HCT116 (cell line): ENCODE data around the gene CLCF1. TPM values are rescaled to one million over a fixed set of nuclear protein-coding genes. Genes with fewer than 3 reads are reported as not detected.

Source experiments
- ATAC-seq: fragments of 200-7000 bp; cut with Tn5 transposase; 2 replicates; pipeline ENCODE4 v1.9.1; 2020; ENCODE audit warnings: mild to moderate bottlenecking, moderate library complexity
- BruUV-seq: library from RNA; stranded (reverse); fragments of 400-500 nt; replicated peaks from 2 replicates; lab custom pipeline; 2021; lab: Mats Ljungman, UMichigan
- CTCF ChIA-PET: fragments of 300-600 bp; sonication (Branson Sonifier 250); formaldehyde crosslinking; loops from one replicate; lab custom pipeline; 2021; ENCODE audit warnings: antibody characterized with exemption; lab: Charles Lee
- POLR2A ChIA-PET: fragments of 300-600, 350-600 bp; sonication (Branson Sonifier 250); formaldehyde crosslinking; loops from one replicate; lab custom pipeline; 2021; ENCODE audit warnings: antibody characterized with exemption; lab: Charles Lee
- RAD21 ChIA-PET, 2 experiments: fragments of 300-600 bp; sonication (Branson Sonifier 250); formaldehyde crosslinking; loops; one replicate each; lab custom pipeline; 2023; ENCODE audit warnings: low total read pairs in 2 of 2; ENCODE audit not compliant: uncharacterized antibody in 2 of 2, unreplicated experiment in 2 of 2, low non-redundant PET in 1 of 2; lab: Charles Lee
- DNase-seq: peaks from one replicate; pipeline ENCODE4 v3.0.0-alpha.2; 2010; ENCODE audit warnings: low read depth, low spot score
- H2AFZ ChIP-seq: fragments of 200-600 bp; shearing (Covaris generic), sonication (generic); 2 replicates; pipeline ENCODE4 v1.6.1; 2017; ENCODE audit warnings: low read depth, mixed run types, mixed read lengths, antibody characterized with exemption, low read length; ENCODE audit not compliant: poor library complexity, severe bottlenecking
- H3K27ac ChIP-seq: 2 replicates; pipeline ENCODE4 v1.5.1; 2012; ENCODE audit warnings: low read depth, low read length
- H3K27me3 ChIP-seq: fragments of 200-600 bp; sonication (generic); 2 replicates; pipeline ENCODE4 v1.6.1; 2016; ENCODE audit warnings: mixed run types, low read length, mixed read lengths; ENCODE audit not compliant: insufficient read depth
- H3K36me3 ChIP-seq, 2 experiments: fragments of 200-500 bp in 1 of 2; fragments of 200-600 bp in 1 of 2; sonication (Bioruptor generic) in 1 of 2; sonication (generic) in 1 of 2; 2 replicates each; pipeline versions ENCODE4 v1.5.1 to v1.6.1; 2014 to 2016; ENCODE audit warnings: low read length in 2 of 2, inconsistent platforms in 1 of 2, mixed read lengths in 1 of 2, mixed run types in 1 of 2; ENCODE audit not compliant: insufficient read depth in 2 of 2, control insufficient read depth in 1 of 2
- H3K4me1 ChIP-seq, 2 experiments: fragments of 200-600 bp in 1 of 2; sonication (generic) in 1 of 2; 2 replicates each; pipeline versions ENCODE4 v1.5.1 to v1.6.1; 2012 to 2017; ENCODE audit warnings: low read length in 2 of 2, inconsistent platforms in 1 of 2, mild to moderate bottlenecking in 1 of 2, mixed read lengths in 1 of 2, mixed run types in 1 of 2, moderate library complexity in 1 of 2; ENCODE audit not compliant: insufficient read depth in 2 of 2, control insufficient read depth in 1 of 2
- H3K4me2 ChIP-seq: fragments of 200-600 bp; sonication (generic); 2 replicates; pipeline ENCODE4 v1.6.1; 2017; ENCODE audit warnings: mixed run types, low read length, mixed read lengths
- H3K4me3 ChIP-seq, 2 experiments: fragments of 200-600 bp in 1 of 2; sonication (generic) in 1 of 2; replicated peaks in 1 of 2; 2 replicates each; pipeline ENCODE4 v1.5.1; 2011 to 2016; ENCODE audit warnings: low read length in 2 of 2, control low read depth in 1 of 2, low read depth in 1 of 2, mild to moderate bottlenecking in 1 of 2, mixed read lengths in 1 of 2, mixed run types in 1 of 2
- H3K79me2 ChIP-seq: fragments of 200-600 bp; sonication (generic); 2 replicates; pipeline ENCODE4 v1.6.1; 2017; ENCODE audit warnings: mild to moderate bottlenecking, mixed run types, low read length, moderate library complexity, mixed read lengths; ENCODE audit not compliant: insufficient read depth
- H3K9ac ChIP-seq: fragments of 200-600 bp; sonication (generic); 2 replicates; pipeline ENCODE4 v1.6.1; 2016; ENCODE audit warnings: low read length, mixed read lengths
- H3K9me2 ChIP-seq: fragments of 200-600 bp; sonication (generic), shearing (Covaris generic); 2 replicates; pipeline ENCODE4 v1.6.1; 2017; ENCODE audit warnings: mixed run types, mild to moderate bottlenecking, moderate library complexity; ENCODE audit not compliant: insufficient read depth
- H3K9me3 ChIP-seq, 2 experiments: fragments of 200-500 bp in 1 of 2; fragments of 200-600 bp in 1 of 2; sonication (Bioruptor generic) in 1 of 2; sonication (generic) in 1 of 2; 2 replicates each; pipeline ENCODE4 v1.6.1; 2014 to 2017; ENCODE audit warnings: low read length in 2 of 2, mixed read lengths in 2 of 2, inconsistent platforms in 1 of 2, low read depth in 1 of 2, mild to moderate bottlenecking in 1 of 2, mixed run types in 1 of 2, moderate library complexity in 1 of 2; ENCODE audit not compliant: control insufficient read depth in 1 of 2, insufficient read depth in 1 of 2
- H4K20me1 ChIP-seq: fragments of 200-600 bp; sonication (generic), shearing (Covaris generic); 2 replicates; pipeline ENCODE4 v1.6.1; 2017; ENCODE audit warnings: mixed run types, mild to moderate bottlenecking, moderate library complexity; ENCODE audit not compliant: insufficient read depth
- ELF1 ChIP-seq: IDR thresholded peaks from 2 replicates; pipeline ENCODE4 v1.6.1; 2012; ENCODE audit warnings: low read depth, borderline replicate concordance
- EZH2 ChIP-seq: fragments of 200-600 bp; sonication (generic); IDR thresholded peaks from 2 replicates; pipeline ENCODE4 v1.6.1; 2017; ENCODE audit warnings: antibody characterized with exemption, mixed run types
- EZH2phosphoT487 ChIP-seq: fragments of 200-600 bp; IDR thresholded peaks from 2 replicates; pipeline ENCODE4 v1.6.1; 2018; ENCODE audit warnings: antibody characterized with exemption, borderline replicate concordance
- JUND ChIP-seq: IDR thresholded peaks from 2 replicates; pipeline ENCODE4 v1.6.1; 2012
- POLR2A ChIP-seq: IDR thresholded peaks from 2 replicates; pipeline ENCODE4 v1.7.0; 2011; ENCODE audit warnings: borderline replicate concordance; ENCODE audit not compliant: insufficient read depth, insufficient read length; ENCODE audit errors: extremely low read depth
- SP1 ChIP-seq: IDR thresholded peaks from 2 replicates; pipeline ENCODE4 v1.6.1; 2012; ENCODE audit warnings: low read depth
- TCF7L2 ChIP-seq: IDR thresholded peaks from 2 replicates; pipeline ENCODE4 v1.7.0; 2011; ENCODE audit warnings: borderline replicate concordance, inconsistent platforms; ENCODE audit not compliant: insufficient read depth, insufficient read length; ENCODE audit errors: extremely low read depth
- YY1 ChIP-seq: IDR thresholded peaks from 2 replicates; pipeline ENCODE4 v1.6.1; 2011; ENCODE audit warnings: low read length, low read depth, moderate library complexity, mild to moderate bottlenecking; ENCODE audit not compliant: insufficient replicate concordance; ENCODE audit errors: extremely low read depth
- ZNF274 ChIP-seq: fragments of 200-500 bp; sonication (Bioruptor generic); IDR thresholded peaks from 2 replicates; pipeline ENCODE4 v1.6.1; 2014; ENCODE audit warnings: mild to moderate bottlenecking, low read depth, low read length, inconsistent platforms
- intact Hi-C: fragments of 100-400 bp; cut with micrococcal nuclease; formaldehyde crosslinking; loops from 2 replicates; pipeline ENCODE4 v1.10.0; 2022
- total RNA-seq: library from RNA; stranded (reverse); gene quantifications from one replicate; pipeline ENCODE4 v1.2.1, GENCODE V29; 2021; ENCODE audit not compliant: unreplicated experiment
- TF ChIP-seq, protein P1 (sequence below): IDR thresholded peaks from 2 replicates; pipeline ENCODE4 v1.6.1; 2011; ENCODE audit warnings: mild to moderate bottlenecking, low read length, moderate library complexity; ENCODE audit not compliant: insufficient replicate concordance; ENCODE audit errors: extremely low read depth
- TF ChIP-seq, protein P2 (sequence below): IDR thresholded peaks from 2 replicates; pipeline ENCODE4 v1.6.1; 2012

CLCF1 gene
- total RNA-seq, 1 experiment from 2014 or later = 12.2 TPM

DNA sequence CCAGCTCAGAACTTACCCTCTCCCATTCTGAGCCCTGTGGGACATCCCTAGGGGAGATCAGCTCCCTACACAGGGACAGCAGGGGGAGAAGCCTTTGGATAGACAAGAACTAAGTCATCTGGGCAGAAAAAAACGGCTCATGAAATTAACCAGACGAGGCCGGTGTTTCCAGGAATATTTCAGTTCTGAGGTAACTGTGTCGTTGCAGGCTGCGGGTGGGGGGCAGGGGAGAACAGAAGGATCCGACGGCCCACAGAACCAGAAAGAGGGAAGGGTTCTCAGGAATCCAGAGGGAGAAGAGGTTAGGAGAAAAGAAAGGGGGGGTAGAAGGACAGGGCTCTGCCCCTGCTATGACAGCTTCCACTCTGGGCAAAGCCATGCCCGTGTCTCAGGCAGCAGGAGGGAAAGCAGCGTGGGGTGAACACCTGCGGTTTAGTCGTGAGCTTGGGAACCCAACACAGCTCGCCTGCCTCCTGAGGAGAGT lies 3.6 kb downstream of the CLCF1 start:
- no peak for TF ChIP-seq POLR2A
- Histone ChIP-seq H3K9me3 (no peaks in the 10 kb centered on the region), H2AFZ (no peak overlapping the region), H3K4me3 (no peak overlapping the region), H3K27ac (no peak overlapping the region), H3K9me2 (no peaks in the 10 kb centered on the region), H4K20me1 (no peaks in the 10 kb centered on the region), H3K79me2 (peaks cover 58% of the 10 kb centered on the region), H3K4me1 (peaks cover 21 to 65% of the 10 kb centered on the region in 2 experiments), H3K36me3 (peaks cover 0 to 5% of the 10 kb centered on the region in 2 experiments; a peak in 1 of 4 replicates), H3K27me3 (no peaks in the 10 kb centered on the region), H3K4me2 (no peak overlapping the region), H3K9ac (no peak overlapping the region)
- ChIA-PET CTCF (interaction anchor here (0.7 to 15.5 kb wide), 3 partner anchors 12 to 17 kb away, joined by 3 to 456 read pairs (median 44); partner anchors contain the start of gene POLD4), POLR2A (interaction anchor here (3.5 to 15.1 kb wide), 2 partner anchors 8 to 15 kb away, joined by 15 to 210 read pairs; partner anchors contain the start of gene POLD4), RAD21 (interaction anchor here (0.6 to 3.3 kb wide), 3 partner anchors 8 to 12 kb away, joined by 3 to 15 read pairs (median 6); no protein-coding TSS in a partner anchor)
- intact Hi-C loops = no loop called here
- ATAC-seq (no peak), DNase-seq (no peak)
- no TSS peak for BruUV-seq

DNA sequence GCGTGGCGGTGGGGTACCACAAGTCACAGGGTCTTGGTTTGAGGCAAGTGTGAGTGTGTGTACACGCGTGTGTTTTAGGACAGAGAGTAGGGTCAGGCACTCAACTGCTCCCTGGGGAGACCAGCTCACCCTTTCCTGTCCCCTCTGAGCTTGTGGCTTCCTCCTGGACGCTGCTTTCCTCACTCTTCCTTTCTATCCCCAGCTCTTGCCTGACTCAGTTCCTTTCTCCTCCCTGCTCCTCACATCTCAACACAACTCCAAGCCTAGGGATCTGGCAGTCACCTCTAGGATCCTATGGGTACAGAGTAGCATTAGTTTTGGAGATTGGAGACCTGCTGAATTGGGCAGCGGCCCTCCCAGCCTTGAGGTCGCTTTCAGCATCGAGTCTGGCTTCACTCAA lies 4.1 kb downstream of the CLCF1 start:
- Histone ChIP-seq H3K4me3 (no peak overlapping the region), H3K36me3 (peaks cover 0 to 11% of the 10 kb centered on the region in 2 experiments; a peak in 1 of 4 replicates), H3K79me2 (peaks cover 58% of the 10 kb centered on the region), H3K9me2 (no peaks in the 10 kb centered on the region), H3K27me3 (no peaks in the 10 kb centered on the region), H2AFZ (no peak overlapping the region), H3K4me1 (peaks cover 16 to 59% of the 10 kb centered on the region in 2 experiments), H3K9me3 (no peaks in the 10 kb centered on the region), H3K4me2 (no peak overlapping the region), H3K9ac (no peak overlapping the region), H4K20me1 (no peaks in the 10 kb centered on the region), H3K27ac (no peak overlapping the region)
- POLR2A ChIA-PET = interaction anchor here (15.1 kb wide), 1 partner anchor 15 kb away, joined by 210 read pairs; the partner anchor contains the start of gene POLD4
- ATAC-seq = no peak
- no peak for DNase-seq
- RAD21 ChIA-PET = interaction anchor here in 1 of 2 experiments (0.6 to 0.7 kb wide), 2 partner anchors 9 to 13 kb away, joined by 3 to 6 read pairs; no protein-coding TSS in a partner anchor
- CTCF ChIA-PET = interaction anchor here (15.5 kb wide), 1 partner anchor 12 kb away, joined by 456 read pairs; the partner anchor contains the start of gene POLD4
- intact Hi-C loops = no loop called here
- no TSS peak for BruUV-seq
- TF ChIP-seq SP1 = no peak
- no peak for TF ChIP-seq ZNF274
- TF ChIP-seq, protein P1, sequence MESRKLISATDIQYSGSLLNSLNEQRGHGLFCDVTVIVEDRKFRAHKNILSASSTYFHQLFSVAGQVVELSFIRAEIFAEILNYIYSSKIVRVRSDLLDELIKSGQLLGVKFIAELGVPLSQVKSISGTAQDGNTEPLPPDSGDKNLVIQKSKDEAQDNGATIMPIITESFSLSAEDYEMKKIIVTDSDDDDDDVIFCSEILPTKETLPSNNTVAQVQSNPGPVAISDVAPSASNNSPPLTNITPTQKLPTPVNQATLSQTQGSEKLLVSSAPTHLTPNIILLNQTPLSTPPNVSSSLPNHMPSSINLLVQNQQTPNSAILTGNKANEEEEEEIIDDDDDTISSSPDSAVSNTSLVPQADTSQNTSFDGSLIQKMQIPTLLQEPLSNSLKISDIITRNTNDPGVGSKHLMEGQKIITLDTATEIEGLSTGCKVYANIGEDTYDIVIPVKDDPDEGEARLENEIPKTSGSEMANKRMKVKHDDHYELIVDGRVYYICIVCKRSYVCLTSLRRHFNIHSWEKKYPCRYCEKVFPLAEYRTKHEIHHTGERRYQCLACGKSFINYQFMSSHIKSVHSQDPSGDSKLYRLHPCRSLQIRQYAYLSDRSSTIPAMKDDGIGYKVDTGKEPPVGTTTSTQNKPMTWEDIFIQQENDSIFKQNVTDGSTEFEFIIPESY = no peak
- TF ChIP-seq EZH2 = no peak
- TF ChIP-seq, protein P2, sequence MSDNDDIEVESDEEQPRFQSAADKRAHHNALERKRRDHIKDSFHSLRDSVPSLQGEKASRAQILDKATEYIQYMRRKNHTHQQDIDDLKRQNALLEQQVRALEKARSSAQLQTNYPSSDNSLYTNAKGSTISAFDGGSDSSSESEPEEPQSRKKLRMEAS = no peak
- TF ChIP-seq YY1 = no peak
- no peak for TF ChIP-seq EZH2phosphoT487
- TF ChIP-seq JUND = no peak
- no peak for TF ChIP-seq TCF7L2
- TF ChIP-seq ELF1 = no peak
